Measurements from ENCODE around the gene CAMK1D. TPM values are rescaled to one million over a fixed set of nuclear protein-coding genes. Genes with fewer than 3 reads are reported as not detected.
"Not testable (repeated sequence)": the region's sequence is repeated elsewhere in the genome, so short reads cannot be mapped to it uniquely, and the experiment has no call there.

Gene CAMK1D
- total RNA-seq, 1 donor from 2014 or later = 17.6 TPM

- intact Hi-C loops (cut with micrococcal nuclease) = no loop called here
Observed at GRCh38 chr10:12340371-12340770, 9.0 kb upstream of the CAMK1D start.

GRCh38 chr10:12340937-12341336, 8.4 kb upstream of the CAMK1D start:
- intact Hi-C loops (cut with micrococcal nuclease) = no loop called here

GRCh38 chr10:12341526-12341925, 7.8 kb upstream of the CAMK1D start:
- intact Hi-C loops (cut with micrococcal nuclease) = no loop called here

- intact Hi-C loops (cut with micrococcal nuclease) = no loop called here
Observed at GRCh38 chr10:12344375-12345110, 4.8 kb upstream of the CAMK1D start.

GRCh38 chr10:12346707-12347106, 2.6 kb upstream of the CAMK1D start:
- intact Hi-C loops (cut with micrococcal nuclease) = no loop called here

- intact Hi-C loops (cut with micrococcal nuclease) = no loop called here
Observed at GRCh38 chr10:12348294-12348869, 965 bp upstream of the CAMK1D start.

GRCh38 chr10:12349629-12350166, 351 bp downstream of the CAMK1D start:
- intact Hi-C loops (cut with micrococcal nuclease) = loop anchor here (1.0 to 5.0 kb wide), 13 partner anchors 17 to 751 kb away; partner anchors contain the start of genes CDC123, DHTKD1 and OPTN

- intact Hi-C loops (cut with micrococcal nuclease) = loop anchor here (1.0 to 5.0 kb wide), 7 partner anchors 16 to 306 kb away; partner anchors contain the start of gene DHTKD1
Observed at GRCh38 chr10:12350167-12350872, 973 bp downstream of the CAMK1D start.

- intact Hi-C loops (cut with micrococcal nuclease) = loop anchor here (1.0 to 5.0 kb wide), 7 partner anchors 15 to 305 kb away; partner anchors contain the start of gene DHTKD1
Observed at GRCh38 chr10:12350925-12351324, 1.6 kb downstream of the CAMK1D start.

- intact Hi-C loops (cut with micrococcal nuclease) = loop anchor here (2.0 to 5.0 kb wide), 3 partner anchors 61 to 284 kb away; partner anchors contain the start of gene DHTKD1
Observed at GRCh38 chr10:12351447-12351846, 2.1 kb downstream of the CAMK1D start.

- intact Hi-C loops (cut with micrococcal nuclease) = loop anchor here (2.0 to 5.0 kb wide), 3 partner anchors 61 to 285 kb away; partner anchors contain the start of gene DHTKD1
Observed at GRCh38 chr10:12351889-12352288, 2.5 kb downstream of the CAMK1D start.

- intact Hi-C loops (cut with micrococcal nuclease) = loop anchor here (5.0 kb wide), 1 partner anchor 286 kb away; the partner anchor contains the start of gene DHTKD1
Observed at GRCh38 chr10:12353399-12354242, 4.3 kb downstream of the CAMK1D start.

GRCh38 chr10:12354696-12355095, 5.3 kb downstream of the CAMK1D start:
- intact Hi-C loops (cut with micrococcal nuclease) = loop anchor here (5.0 kb wide), 1 partner anchor 287 kb away; the partner anchor contains the start of gene DHTKD1

GRCh38 chr10:12355384-12355783, 6.0 kb downstream of the CAMK1D start:
- intact Hi-C loops (cut with micrococcal nuclease) = no loop called here

- intact Hi-C loops (cut with micrococcal nuclease) = no loop called here
Observed at GRCh38 chr10:12357525-12358151, 8.3 kb downstream of the CAMK1D start.

GRCh38 chr10:12358863-12359564, 9.7 kb downstream of the CAMK1D start:
- intact Hi-C loops (cut with micrococcal nuclease) = no loop called here

- intact Hi-C loops (cut with micrococcal nuclease) = no loop called here
Observed at GRCh38 chr10:12360461-12360860, 11.1 kb downstream of the CAMK1D start.

GRCh38 chr10:12361115-12361514, 11.8 kb downstream of the CAMK1D start:
- intact Hi-C loops (cut with micrococcal nuclease) = not testable (repeated sequence)

- intact Hi-C loops (cut with micrococcal nuclease) = no loop called here
Observed at GRCh38 chr10:12364559-12364958, 15.2 kb downstream of the CAMK1D start.

All from T-helper 1 cell treated with Interleukin-12 subunit alpha and Interleukin-12 subunit beta and Interleukin-4 antibody, amounts not matched to agents 30 ng/mL and 1 ng/mL, for 36 hours (primary cell).